ENCODE data around the gene SIL1.

- TF ChIP-seq, protein P1, sequence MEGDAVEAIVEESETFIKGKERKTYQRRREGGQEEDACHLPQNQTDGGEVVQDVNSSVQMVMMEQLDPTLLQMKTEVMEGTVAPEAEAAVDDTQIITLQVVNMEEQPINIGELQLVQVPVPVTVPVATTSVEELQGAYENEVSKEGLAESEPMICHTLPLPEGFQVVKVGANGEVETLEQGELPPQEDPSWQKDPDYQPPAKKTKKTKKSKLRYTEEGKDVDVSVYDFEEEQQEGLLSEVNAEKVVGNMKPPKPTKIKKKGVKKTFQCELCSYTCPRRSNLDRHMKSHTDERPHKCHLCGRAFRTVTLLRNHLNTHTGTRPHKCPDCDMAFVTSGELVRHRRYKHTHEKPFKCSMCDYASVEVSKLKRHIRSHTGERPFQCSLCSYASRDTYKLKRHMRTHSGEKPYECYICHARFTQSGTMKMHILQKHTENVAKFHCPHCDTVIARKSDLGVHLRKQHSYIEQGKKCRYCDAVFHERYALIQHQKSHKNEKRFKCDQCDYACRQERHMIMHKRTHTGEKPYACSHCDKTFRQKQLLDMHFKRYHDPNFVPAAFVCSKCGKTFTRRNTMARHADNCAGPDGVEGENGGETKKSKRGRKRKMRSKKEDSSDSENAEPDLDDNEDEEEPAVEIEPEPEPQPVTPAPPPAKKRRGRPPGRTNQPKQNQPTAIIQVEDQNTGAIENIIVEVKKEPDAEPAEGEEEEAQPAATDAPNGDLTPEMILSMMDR (conservative IDR thresholded peaks at IDR 0.05 in 1 of 2, IDR thresholded peaks at IDR 0.05 in 1 of 2; ENCODE audit: low read depth in 1 of 2, low read length in 2 of 2): no peak
- TF ChIP-seq EZH2 (IDR thresholded peaks at IDR 0.05; ENCODE audit: low read length, missing control alignments): no peak
Measured at GRCh38 chr5:138948471-138949222, 249.5 kb downstream of the SIL1 start.

Data from fibroblast of lung (primary cell).